ENCODE results near the gene PBX4.

GRCh38 chr19:19529783-19530422, 88.6 kb downstream of the PBX4 start:
- TF ChIP-seq POLR2AphosphoS5 (IDR thresholded peaks at IDR 0.05; ENCODE audit: low read depth, low read length) (no peak), POLR2A (IDR thresholded peaks at IDR 0.05; ENCODE audit: low read depth, low read length) (peak; percentile 33; the same call in 1 of the 2 replicates), TAF1 (IDR thresholded peaks at IDR 0.05; ENCODE audit: borderline replicate concordance, low read depth, low read length) (no peak)
